AG04450 (cell line): ENCODE data around the gene MIB2. TPM values are rescaled to one million over a fixed set of nuclear protein-coding genes. Genes with fewer than 3 reads are reported as not detected.
"Not testable (repeated sequence)": the region's sequence is repeated elsewhere in the genome, so short reads cannot be mapped to it uniquely, and the experiment has no call there.

Experiments
- CTCF ChIA-PET: fragments of 300-600, 350-600 bp; formaldehyde crosslinking; extraction: SDS; loops from one replicate; lab custom pipeline; 2022; ENCODE audit warnings: antibody characterized with exemption, inconsistent platforms; lab: Charles Lee
- POLR2A ChIA-PET: fragments of 350-600 bp; formaldehyde crosslinking; extraction: SDS; loops from one replicate; lab custom pipeline; 2021; ENCODE audit warnings: antibody characterized with exemption, inconsistent platforms; lab: Yijun Ruan, JAX
- DNase-seq: peaks from one replicate; pipeline ENCODE4 v3.0.0-alpha.2; 2011; ENCODE audit warnings: low read depth, low spot score
- H3K27ac ChIP-seq: one replicate; pipeline ENCODE4 v1.5.1; 2012; ENCODE audit warnings: low read depth, low read length, control low read depth
- H3K27me3 ChIP-seq: one replicate; pipeline ENCODE4 v1.6.0; 2012; ENCODE audit warnings: low read length; ENCODE audit not compliant: control insufficient read depth, insufficient read depth
- H3K4me3 ChIP-seq: 2 replicates; pipeline ENCODE4 v1.5.1; 2011; ENCODE audit warnings: mild to moderate bottlenecking, low read depth, low read length, control low read depth
- H3K9me3 ChIP-seq: 2 replicates; pipeline ENCODE4 v1.5.1; 2012; ENCODE audit warnings: low read length; ENCODE audit not compliant: control insufficient read depth, insufficient read depth
- CTCF ChIP-seq: IDR thresholded peaks from 2 replicates; pipeline ENCODE4 v1.5.1; 2011; ENCODE audit warnings: low read depth, low read length, control low read depth, inconsistent platforms
- polyA plus RNA-seq: library from polyadenylated mRNA; depleted of rRNA; stranded (reverse); fragments of >200 nt; gene quantifications from 2 replicates; pipeline ENCODE4 v1.2.3, GENCODE V29; 2011

The MIB2 gene
- polyA plus RNA-seq, 1 experiment, result 9.4 TPM

GRCh38 chr1:1670866-1671265 lies 55.6 kb downstream of the MIB2 start:
- DNase-seq, result no peak
- no peaks in the 10 kb centered on the region for H3K27me3 ChIP-seq
- ChIA-PET POLR2A (interaction anchor here (0.8 kb wide), 1 partner anchor 13 kb away, joined by 3 read pairs; no protein-coding TSS in a partner anchor), CTCF (no interaction called here)
- no peak overlapping the region for H3K27ac ChIP-seq
- TF ChIP-seq CTCF, result no peak
- no peak overlapping the region for H3K4me3 ChIP-seq
- H3K9me3 ChIP-seq, result no peaks in the 10 kb centered on the region

GRCh38 chr1:1671365-1672119 lies 56.2 kb downstream of the MIB2 start:
- Histone ChIP-seq H3K4me3 (no peak overlapping the region), H3K27me3 (no peaks in the 10 kb centered on the region), H3K9me3 (no peaks in the 10 kb centered on the region), H3K27ac (no peak overlapping the region)
- no peak for TF ChIP-seq CTCF
- no peak for DNase-seq
- POLR2A ChIA-PET, result no interaction called here
- CTCF ChIA-PET, result no interaction called here

GRCh38 chr1:1672181-1672965 lies 57.1 kb downstream of the MIB2 start:
- DNase-seq, result no peak
- Histone ChIP-seq H3K9me3 (no peaks in the 10 kb centered on the region), H3K27ac (no peak overlapping the region), H3K4me3 (no peak overlapping the region), H3K27me3 (no peaks in the 10 kb centered on the region)
- POLR2A ChIA-PET, result no interaction called here
- CTCF ChIA-PET, result no interaction called here
- no peak for TF ChIP-seq CTCF

- H3K27me3 ChIP-seq, CTCF ChIA-PET, H3K27ac ChIP-seq, H3K4me3 ChIP-seq, POLR2A ChIA-PET, H3K9me3 ChIP-seq, DNase-seq: not testable (repeated sequence)
Measured at GRCh38 chr1:1674806-1675205, 59.5 kb downstream of the MIB2 start.

GRCh38 chr1:1675218-1675617 lies 59.9 kb downstream of the MIB2 start:
- H3K27ac ChIP-seq, POLR2A ChIA-PET, CTCF ChIA-PET, H3K9me3 ChIP-seq, H3K27me3 ChIP-seq, H3K4me3 ChIP-seq, DNase-seq: not testable (repeated sequence)

GRCh38 chr1:1676087-1676486 lies 60.8 kb downstream of the MIB2 start:
- H3K9me3 ChIP-seq, H3K27me3 ChIP-seq, H3K4me3 ChIP-seq, POLR2A ChIA-PET, H3K27ac ChIP-seq, DNase-seq, CTCF ChIA-PET: not testable (repeated sequence)
